Heart left ventricle (tissue), 16 donors: ENCODE data around the gene N4BP3. TPM values are rescaled to one million over a fixed set of nuclear protein-coding genes. Genes with fewer than 3 reads are reported as not detected.

Experiments
- ATAC-seq, 4 donors: fragments of 200-7000 bp; cut with Tn5 transposase; one replicate each; pipeline ENCODE4 v1.9.1; 2020 to 2022; ENCODE audit warnings: moderate library complexity in 4 of 4, mild to moderate bottlenecking in 3 of 4, moderate number of reproducible peaks in 1 of 4
- DNase-seq, 5 donors: peaks; one replicate each; pipeline ENCODE4 v3.0.0-alpha.2; 2020
- H3K27ac ChIP-seq, 12 donors: fragments of 200-600 bp; sonication (generic) in 4 of 12; one replicate each; pipeline versions ENCODE4 v1.5.0 to v1.8.0; 2016 to 2022; ENCODE audit warnings: mild to moderate bottlenecking in 2 of 12
- H3K27me3 ChIP-seq, 9 donors: fragments of 200-600 bp; sonication (generic) in 2 of 9; one replicate each; pipeline versions ENCODE4 v1.5.1 to v1.8.0; 2016 to 2022; ENCODE audit warnings: mild to moderate bottlenecking in 3 of 9
- H3K36me3 ChIP-seq, 9 donors: fragments of 200-600 bp; sonication (generic) in 2 of 9; one replicate each; pipeline versions ENCODE4 v1.5.0 to v1.8.0; 2018 to 2022; ENCODE audit warnings: mild to moderate bottlenecking in 2 of 9
- H3K4me1 ChIP-seq, 12 donors: fragments of 200-600 bp; sonication (generic) in 4 of 12; one replicate each; pipeline versions ENCODE4 v1.5.0 to v1.8.0; 2016 to 2022; ENCODE audit warnings: mild to moderate bottlenecking in 3 of 12
- H3K4me3 ChIP-seq, 12 donors: fragments of 200-600 bp; sonication (generic) in 4 of 12; one replicate each; pipeline versions ENCODE4 v1.5.0 to v1.8.0; 2017 to 2022; ENCODE audit warnings: mild to moderate bottlenecking in 9 of 12, moderate library complexity in 4 of 12
- H3K9me3 ChIP-seq, 12 donors: fragments of 200-600 bp; sonication (generic) in 4 of 12; one replicate each; pipeline versions ENCODE4 v1.5.0 to v1.8.0; 2016 to 2022; ENCODE audit warnings: mild to moderate bottlenecking in 1 of 12
- CTCF ChIP-seq, 12 donors: fragments of 200-600 bp; sonication (generic) in 4 of 12; IDR thresholded peaks; one replicate each; pipeline versions ENCODE4 v1.5.0 to v1.8.0; 2018 to 2022; ENCODE audit warnings: antibody characterized with exemption in 12 of 12, mild to moderate bottlenecking in 5 of 12
- POLR2A ChIP-seq, 2 donors: fragments of 450-650 bp; IDR thresholded peaks; one replicate each; pipeline ENCODE4 v1.6.1; 2017; ENCODE audit warnings: antibody characterized with exemption in 2 of 2, mild to moderate bottlenecking in 2 of 2, moderate library complexity in 2 of 2
- WGBS, 4 donors: extraction: QIAGEN DNeasy Blood & Tissue Kit in 2 of 4; methylation state at CpG; one replicate each; pipeline versions ENCODE4 v1.1.5 to v1.1.7; 2013 to 2018; 5-methylcytosine and 5-hydroxymethylcytosine counted together
- intact Hi-C, 10 donors: fragments of 100-400 bp; cut with DNase I; formaldehyde crosslinking; loops; one replicate each; pipeline versions ENCODE4 v1.11.1 to v1.14.2; 2022
- polyA plus RNA-seq, 2 donors: library from polyadenylated mRNA; stranded (reverse); fragments of 200-250 nt; gene quantifications; one replicate each; pipeline ENCODE4 v1.2.3, GENCODE V29; 2013
- total RNA-seq, 9 donors: library from RNA; depleted of rRNA in 2 of 9; stranded (reverse); fragments of >200 nt in 2 of 9; fragmentation: NEBNext Ultra II Directional in 3 of 9; extraction: Animal tissue kit (Norgen Biotek cat#: 25700) in 3 of 9; gene quantifications; one replicate each; pipeline versions ENCODE4 v1.1.0 to v1.2.4, GENCODE V29; 2016 to 2023
- donor health status: ischemic (EF 13 %, LVEDD 7.1; RV severe dilation, severe dysfunction).
- donor health status: healthy with polysubstance abuse.
- donor health status: DM: no; HTN: yes; CAD: no.
- donor health status: DM: no; HTN: no; CAD: no.
- donor health status: ischemic (EF 25% LVEDD 6.9; RV normal size, moderate dysfunction).
- donor health status: ischemic (EF 25% LVEDD 5.7; RV mildly dilated, moderate dysfunction).
- donor health status: healthy.
- donor health status: DM: yes; HTN: yes; CAD: no.
- donor health status: ischemic (EF 35%, LVEDD 5.7; RV mildly dilated, moderate dysfunction).
- donor health status: nonischemic (EF 11% LVEDD 7.7; RV severe dilation, severe dysfunction).
- donor health status: DM: yes; HTN: yes; CAD: no.
- donor health status: PGD.
- donor health status: ischemic (EF 29% LVEDD 5.4; RV normal size, mild dysfunction).
- donor health status: nonischemic (EF 23%, LVEDD 6.1; RV moderate dilation, normal function).

Gene N4BP3
- total and polyA plus RNA-seq, 11 donors: 1.9 to 6.6 (median 2.8) TPM

GRCh38 chr5:178077751-178078150 is 35.6 kb upstream of the N4BP3 start:
- H3K4me1 ChIP-seq: peaks cover 0 to 6% (median 0%) of the 10 kb centered on the region in 12 donors
- no peak for TF ChIP-seq POLR2A (IDR thresholded peaks at IDR 0.05)
- no peak for TF ChIP-seq CTCF (IDR thresholded peaks at IDR 0.05)
- no peak overlapping the region for H3K27ac ChIP-seq
- H3K4me3 ChIP-seq: no peak overlapping the region
- intact Hi-C loops: loop anchor here in 6 of 10 donors (2.0 to 5.0 kb wide), 2 partner anchors 70 to 87 kb away; no protein-coding TSS in a partner anchor
- DNase-seq: no peak
- WGBS, 4 donors: 77 to 82% (median 81%) methylated on average over 4 to 5 of the region's 5 CpGs
- H3K36me3 ChIP-seq: no peaks in the 10 kb centered on the region
- H3K9me3 ChIP-seq: no peaks in the 10 kb centered on the region
- no peak for ATAC-seq
- H3K27me3 ChIP-seq: peaks cover 0 to 29% (median 13%) of the 10 kb centered on the region in 9 donors

- H3K4me3 ChIP-seq: no peak overlapping the region
- no peak for TF ChIP-seq CTCF (IDR thresholded peaks at IDR 0.05)
- TF ChIP-seq POLR2A (IDR thresholded peaks at IDR 0.05): no peak
- DNase-seq (no peak), ATAC-seq (no peak)
- intact Hi-C loops: loop anchor here in 6 of 10 donors (5.0 kb wide), 1 partner anchor 69 kb away; no protein-coding TSS in a partner anchor
- peaks cover 0 to 6% (median 0%) of the 10 kb centered on the region in 12 donors for H3K4me1 ChIP-seq
- H3K27ac ChIP-seq: no peak overlapping the region
- H3K9me3 ChIP-seq: no peaks in the 10 kb centered on the region
- peaks cover 0 to 24% (median 13%) of the 10 kb centered on the region in 9 donors for H3K27me3 ChIP-seq
- H3K36me3 ChIP-seq: no peaks in the 10 kb centered on the region
- WGBS, 4 donors: 85 to 89% (median 86%) methylated on average over 22 of the region's 22 CpGs
Measured at GRCh38 chr5:178078197-178079010, 34.9 kb upstream of the N4BP3 start.

- Histone ChIP-seq H3K27ac (no peak overlapping the region), H3K9me3 (no peaks in the 10 kb centered on the region), H3K4me1 (peaks cover 0 to 6% (median 0%) of the 10 kb centered on the region in 12 donors), H3K27me3 (peaks cover 0 to 11% (median 9%) of the 10 kb centered on the region in 9 donors), H3K4me3 (no peak overlapping the region), H3K36me3 (no peaks in the 10 kb centered on the region)
- TF ChIP-seq POLR2A (IDR thresholded peaks at IDR 0.05) (no peak), CTCF (IDR thresholded peaks at IDR 0.05) (no peak)
- DNase-seq (no peak), ATAC-seq (no peak)
- 76 to 91% (median 82%) methylated on average over 8 of the region's 8 CpGs for WGBS, 4 donors
- intact Hi-C loops: no loop called here
Measured at GRCh38 chr5:178080056-178080455, 33.3 kb upstream of the N4BP3 start.

GRCh38 chr5:178080618-178081410 is 32.5 kb upstream of the N4BP3 start:
- H3K4me3 ChIP-seq: no peak overlapping the region
- H3K4me1 ChIP-seq: peaks cover 0 to 3% (median 0%) of the 10 kb centered on the region in 12 donors
- TF ChIP-seq POLR2A (IDR thresholded peaks at IDR 0.05) (no peak), CTCF (IDR thresholded peaks at IDR 0.05) (no peak)
- no peak overlapping the region for H3K27ac ChIP-seq
- H3K9me3 ChIP-seq: no peaks in the 10 kb centered on the region
- 82 to 88% (median 84%) methylated on average over 9 of the region's 9 CpGs for WGBS, 4 donors
- intact Hi-C loops: no loop called here
- peaks cover 0 to 6% (median 2%) of the 10 kb centered on the region in 9 donors for H3K27me3 ChIP-seq
- DNase-seq (no peak), ATAC-seq (no peak)
- no peaks in the 10 kb centered on the region for H3K36me3 ChIP-seq
